NCI-H1417 (cell line): ENCODE measurements around the gene TMEM205.
A peak's percentile ranks its signal among the peaks of the same experiment; 100 is the strongest.
"Not testable (repeated sequence)": the region's sequence is repeated elsewhere in the genome, so short reads cannot be mapped to it uniquely, and the experiment has no call there.

Experiments
- DNase-seq, 3 experiments: peaks; one replicate each; lab custom pipeline; 2025; lab: John Stamatoyannopoulos, UW

Gene TMEM205

GRCh38 chr19:11373166-11373884, 27.3 kb upstream of the TMEM205 start:
- peak; percentile 88 to 98 (median 95) for DNase-seq

- DNase-seq: no peak
Observed at GRCh38 chr19:11370744-11371143, 24.7 kb upstream of the TMEM205 start.

GRCh38 chr19:11367528-11367927, 21.5 kb upstream of the TMEM205 start:
- no peak for DNase-seq

GRCh38 chr19:11365557-11366117, 19.6 kb upstream of the TMEM205 start:
- no peak for DNase-seq

GRCh38 chr19:11364935-11365334, 18.9 kb upstream of the TMEM205 start:
- DNase-seq: no peak

- no peak for DNase-seq
Observed at GRCh38 chr19:11364296-11364904, 18.3 kb upstream of the TMEM205 start.

GRCh38 chr19:11363881-11364280, 17.8 kb upstream of the TMEM205 start:
- no peak for DNase-seq

GRCh38 chr19:11361771-11362731, 16.0 kb upstream of the TMEM205 start:
- DNase-seq: no peak

- DNase-seq: peak in 1 of 3 experiments; percentile 7
Observed at GRCh38 chr19:11361037-11361770, 15.1 kb upstream of the TMEM205 start.

- DNase-seq: no peak
Observed at GRCh38 chr19:11359421-11359820, 13.4 kb upstream of the TMEM205 start.

- peak in 1 of 3 experiments; percentile 5 for DNase-seq
Observed at GRCh38 chr19:11356676-11357550, 10.8 kb upstream of the TMEM205 start.

- no peak for DNase-seq
Observed at GRCh38 chr19:11356074-11356397, 10.0 kb upstream of the TMEM205 start.

- DNase-seq: peak; percentile 83 to 96 (median 95)
Observed at GRCh38 chr19:11355160-11356073, 9.3 kb upstream of the TMEM205 start, which contains the start of gene PLPPR2. TSS of gene PLPPR2 (plus strand) at chr19:11355432. CDS start at chr19:11357674, 2,242 bp downstream.

- not testable (repeated sequence) for DNase-seq
Observed at GRCh38 chr19:11354102-11354501, 8.0 kb upstream of the TMEM205 start.

- no peak for DNase-seq
Observed at GRCh38 chr19:11349171-11349570, 3.1 kb upstream of the TMEM205 start.

- DNase-seq: no peak
Observed at GRCh38 chr19:11347546-11348039, 1.5 kb upstream of the TMEM205 start.

- peak in 2 of 3 experiments; percentile 24 to 42 for DNase-seq
Observed at GRCh38 chr19:11345122-11345803, 805 bp downstream of the TMEM205 start.

GRCh38 chr19:11342429-11342828, 3.6 kb downstream of the TMEM205 start:
- no peak for DNase-seq

GRCh38 chr19:11340099-11340467, 6.0 kb downstream of the TMEM205 start:
- DNase-seq: not testable (repeated sequence)
